ENCODE data around the gene PRKAG1.

The PRKAG1 gene

GRCh38 chr12:49031573-49032161, 13.1 kb upstream of the PRKAG1 start:
- no peak for DNase-seq (ENCODE audit: low read depth)

GRCh38 chr12:49030714-49031572, 12.4 kb upstream of the PRKAG1 start:
- DNase-seq (ENCODE audit: low read depth): no peak

GRCh38 chr12:49030119-49030518, 11.5 kb upstream of the PRKAG1 start:
- no peak for DNase-seq (ENCODE audit: low read depth)

GRCh38 chr12:49028666-49029275, 10.2 kb upstream of the PRKAG1 start:
- DNase-seq (ENCODE audit: low read depth): no peak

GRCh38 chr12:49027846-49028555, 9.4 kb upstream of the PRKAG1 start:
- DNase-seq (ENCODE audit: low read depth): no peak

GRCh38 chr12:49026678-49027480, 8.3 kb upstream of the PRKAG1 start:
- no peak for DNase-seq (ENCODE audit: low read depth)

GRCh38 chr12:49026101-49026500, 7.5 kb upstream of the PRKAG1 start:
- DNase-seq (ENCODE audit: low read depth): no peak

GRCh38 chr12:49025463-49025862, 6.9 kb upstream of the PRKAG1 start:
- DNase-seq (ENCODE audit: low read depth): no peak

- no peak for DNase-seq (ENCODE audit: low read depth)
Measured at GRCh38 chr12:49024543-49024942, 6.0 kb upstream of the PRKAG1 start.

GRCh38 chr12:49023812-49024211, 5.2 kb upstream of the PRKAG1 start:
- no peak for DNase-seq (ENCODE audit: low read depth)

- DNase-seq (ENCODE audit: low read depth): no peak
Measured at GRCh38 chr12:49022558-49023178, 4.1 kb upstream of the PRKAG1 start.

- DNase-seq (ENCODE audit: low read depth): no peak
Measured at GRCh38 chr12:49021292-49021915, 2.8 kb upstream of the PRKAG1 start.

- DNase-seq (ENCODE audit: low read depth): no peak
Measured at GRCh38 chr12:49020441-49020840, 1.9 kb upstream of the PRKAG1 start.

- no peak for DNase-seq (ENCODE audit: low read depth)
Measured at GRCh38 chr12:49019443-49020324, 1.1 kb upstream of the PRKAG1 start.

- DNase-seq (ENCODE audit: low read depth): no peak
Measured at GRCh38 chr12:49019120-49019430, 499 bp upstream of the PRKAG1 start.

GRCh38 chr12:49017891-49018260, 700 bp downstream of the PRKAG1 start:
- DNase-seq (ENCODE audit: low read depth): peak; percentile 28

GRCh38 chr12:49015196-49015595, 3.4 kb downstream of the PRKAG1 start:
- DNase-seq (ENCODE audit: low read depth): no peak

GRCh38 chr12:49014547-49014946, 4.0 kb downstream of the PRKAG1 start:
- DNase-seq (ENCODE audit: low read depth): peak; percentile 48

GRCh38 chr12:49013428-49013827, 5.1 kb downstream of the PRKAG1 start:
- no peak for DNase-seq (ENCODE audit: low read depth)

GRCh38 chr12:49012739-49013138, 5.8 kb downstream of the PRKAG1 start:
- no peak for DNase-seq (ENCODE audit: low read depth)
